ENCODE measurements around the gene TMEM14A.
"Not testable (repeated sequence)": the region's sequence is repeated elsewhere in the genome, so short reads cannot be mapped to it uniquely, and the experiment has no call there.

The TMEM14A gene

GRCh38 chr6:52657870-52658269 lies 13.0 kb upstream of the TMEM14A start:
- DNase-seq (ENCODE audit: low read depth, low spot score): no peak

DNA sequence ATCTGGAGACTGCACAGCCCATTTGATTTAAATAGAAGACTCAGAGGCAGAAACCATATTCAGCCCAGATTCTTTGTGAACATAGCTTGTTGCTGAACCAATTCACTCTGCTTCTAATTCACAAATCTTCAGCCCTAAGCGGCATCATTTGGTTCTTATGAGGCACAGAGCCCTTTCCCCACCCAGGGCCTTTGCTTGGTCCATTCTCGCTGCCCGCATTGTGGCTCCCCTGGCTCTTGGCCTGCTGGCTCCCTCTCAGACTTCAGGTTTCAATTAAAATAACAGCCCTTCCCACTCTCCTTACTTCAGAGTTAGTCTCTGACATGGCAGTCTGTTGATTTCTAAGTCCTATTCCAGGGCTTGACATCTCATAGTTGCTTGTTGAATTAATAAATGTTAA lies 9.4 kb upstream of the TMEM14A start:
- no peak for DNase-seq (ENCODE audit: low read depth, low spot score)

DNA sequence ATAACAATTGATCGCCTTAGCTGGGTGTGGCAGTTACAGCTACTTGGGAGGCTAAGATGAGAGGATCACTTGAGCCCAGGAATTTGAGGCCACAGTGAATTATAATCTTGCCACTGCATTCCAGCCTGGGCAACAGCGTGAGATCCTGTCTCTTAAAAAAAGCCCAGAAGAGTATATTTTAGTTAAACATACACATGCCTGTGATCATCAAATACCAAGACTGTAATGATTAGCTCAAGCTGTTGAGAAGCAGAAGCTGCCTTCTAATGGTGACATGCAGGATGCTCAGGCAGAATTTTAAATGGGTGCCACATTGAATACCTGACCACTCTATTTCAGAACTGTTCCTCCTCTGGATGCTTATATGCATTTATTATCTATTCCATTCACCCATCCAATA lies 8.9 kb upstream of the TMEM14A start:
- no peak for DNase-seq (ENCODE audit: low read depth, low spot score)

GRCh38 chr6:52663120-52663935 lies 7.6 kb upstream of the TMEM14A start:
- DNase-seq (ENCODE audit: low read depth, low spot score): peak; percentile 31

GRCh38 chr6:52663936-52664185 lies 7.1 kb upstream of the TMEM14A start:
- no peak for DNase-seq (ENCODE audit: low read depth, low spot score)

- peak; percentile 13 for DNase-seq (ENCODE audit: low read depth, low spot score)
Measured at GRCh38 chr6:52664186-52664990, 6.5 kb upstream of the TMEM14A start.

- no peak for DNase-seq (ENCODE audit: low read depth, low spot score)
Measured at GRCh38 chr6:52664991-52665686, 5.8 kb upstream of the TMEM14A start.

DNA sequence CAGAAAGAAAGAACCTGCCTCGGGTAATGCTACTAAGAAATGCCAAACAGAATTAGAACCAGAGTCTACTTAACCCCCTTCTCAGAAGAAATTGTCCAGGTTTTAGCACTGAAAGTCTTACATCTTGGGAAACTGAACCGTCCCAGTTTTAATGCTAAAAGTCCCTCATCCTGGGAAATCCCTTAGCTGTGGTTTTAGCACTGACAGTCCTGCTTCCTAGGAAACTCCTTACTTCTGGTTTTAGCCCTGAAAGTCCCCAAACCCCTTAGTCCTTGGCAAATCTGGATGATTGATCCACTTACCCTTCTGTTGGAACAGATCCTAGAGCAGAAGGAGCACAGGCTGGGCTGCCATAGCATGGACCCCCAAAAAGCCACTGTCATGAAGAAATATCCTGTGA lies 4.8 kb upstream of the TMEM14A start:
- no peak for DNase-seq (ENCODE audit: low read depth, low spot score)

GRCh38 chr6:52666523-52666922 lies 4.4 kb upstream of the TMEM14A start:
- DNase-seq (ENCODE audit: low read depth, low spot score): no peak

DNA sequence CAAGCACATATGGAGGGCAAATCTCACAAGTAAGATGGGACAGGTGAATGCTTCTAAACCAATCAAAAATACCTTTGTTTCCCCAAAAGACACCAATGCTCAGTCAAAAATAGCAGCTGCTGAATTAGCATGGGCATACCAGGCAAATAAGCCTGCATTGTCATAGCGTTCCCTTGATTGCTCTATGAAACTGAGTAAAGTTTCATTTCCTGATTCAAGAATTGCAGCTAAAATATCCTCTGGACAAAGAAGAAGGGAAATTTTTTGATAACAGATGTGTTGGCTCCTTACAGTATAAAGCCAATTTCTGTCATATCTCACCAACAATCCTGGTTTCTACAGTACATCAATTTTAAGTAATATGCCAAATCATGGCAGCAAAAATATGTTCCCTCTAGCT lies 3.3 kb upstream of the TMEM14A start:
- no peak for DNase-seq (ENCODE audit: low read depth, low spot score)

DNA sequence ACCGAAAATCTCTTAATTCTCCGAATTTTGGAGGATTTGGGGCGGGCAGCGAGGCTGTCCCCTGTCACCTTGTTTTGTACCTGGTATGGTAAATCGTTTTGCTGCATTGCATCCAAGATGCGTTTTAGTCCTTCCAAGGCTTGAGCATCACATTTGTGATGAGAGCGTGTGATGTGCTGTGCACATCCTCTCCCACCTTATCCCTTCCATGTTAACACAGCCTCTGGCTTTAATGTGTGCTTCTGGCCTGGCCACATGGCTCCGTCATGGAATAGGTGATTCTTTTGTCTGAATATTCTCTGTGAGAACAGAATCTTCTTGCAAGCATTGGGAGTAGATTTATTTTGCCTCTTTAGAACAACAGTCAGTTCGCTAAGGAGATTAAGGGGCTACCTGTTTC lies 763 bp downstream of the TMEM14A start:
- no peak for DNase-seq (ENCODE audit: low read depth, low spot score)

- DNase-seq (ENCODE audit: low read depth, low spot score): no peak
Measured at GRCh38 chr6:52672412-52673025, 1.6 kb downstream of the TMEM14A start.

DNA sequence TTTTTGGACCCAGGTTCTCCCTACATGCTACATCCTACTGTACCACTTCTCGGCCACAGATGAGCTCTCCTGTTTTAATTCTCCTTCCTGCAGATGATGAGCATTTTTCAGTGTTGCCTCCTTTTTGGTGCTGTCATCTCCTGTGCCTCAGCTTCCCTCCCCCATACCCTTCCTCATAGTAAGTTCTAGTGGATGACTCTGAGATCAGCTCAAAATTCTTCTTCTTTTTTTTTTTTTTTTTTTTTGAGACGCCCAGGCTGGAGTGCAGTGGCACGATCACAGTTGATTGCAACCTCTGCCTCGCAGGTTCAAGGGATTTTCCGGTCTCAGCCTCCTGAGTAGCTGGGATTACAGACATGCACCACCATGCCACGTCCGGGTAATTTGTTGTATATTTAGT lies 3.8 kb downstream of the TMEM14A start:
- no peak for DNase-seq (ENCODE audit: low read depth, low spot score)

DNA sequence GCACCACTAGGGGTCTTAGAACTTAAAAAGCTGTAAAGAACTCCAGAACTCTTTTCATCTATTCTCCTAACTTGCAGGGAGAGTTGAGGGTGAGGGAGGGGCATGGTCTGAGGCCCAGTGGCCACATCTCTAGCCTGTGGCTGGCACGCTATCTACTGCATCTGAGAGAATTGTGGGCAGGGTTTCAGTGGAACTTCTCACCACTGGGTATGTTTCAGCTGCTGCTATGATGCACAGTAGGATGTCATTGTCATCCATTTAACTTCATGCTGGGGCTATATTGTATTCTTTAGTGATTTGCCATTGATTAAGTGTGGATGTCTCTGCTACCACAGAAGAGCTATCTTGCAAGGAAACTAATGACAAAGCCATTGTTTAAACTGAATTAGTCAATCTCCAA lies 4.5 kb downstream of the TMEM14A start:
- no peak for DNase-seq (ENCODE audit: low read depth, low spot score)

DNA sequence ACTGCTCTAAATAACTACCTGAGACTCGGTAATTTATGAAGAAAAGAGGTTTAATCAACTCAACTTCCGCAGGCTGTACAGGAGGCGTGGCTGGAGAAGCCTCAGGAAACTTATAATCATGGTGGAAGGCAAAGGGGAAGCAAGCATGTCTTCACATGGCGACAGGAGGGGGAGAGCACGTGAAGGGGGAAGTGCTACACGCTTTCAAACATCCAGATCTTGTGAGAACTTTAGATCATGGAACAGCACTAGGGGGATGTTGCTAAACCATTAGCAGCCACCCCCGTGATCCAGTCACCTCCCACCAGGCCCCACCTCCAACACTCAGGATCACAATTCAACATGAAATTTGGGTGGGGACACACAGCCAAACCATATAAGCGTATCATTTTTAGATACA lies 5.7 kb downstream of the TMEM14A start:
- not testable (repeated sequence) for DNase-seq (ENCODE audit: low read depth, low spot score)

GRCh38 chr6:52681416-52681815 lies 10.5 kb downstream of the TMEM14A start:
- no peak for DNase-seq (ENCODE audit: low read depth, low spot score)

DNA sequence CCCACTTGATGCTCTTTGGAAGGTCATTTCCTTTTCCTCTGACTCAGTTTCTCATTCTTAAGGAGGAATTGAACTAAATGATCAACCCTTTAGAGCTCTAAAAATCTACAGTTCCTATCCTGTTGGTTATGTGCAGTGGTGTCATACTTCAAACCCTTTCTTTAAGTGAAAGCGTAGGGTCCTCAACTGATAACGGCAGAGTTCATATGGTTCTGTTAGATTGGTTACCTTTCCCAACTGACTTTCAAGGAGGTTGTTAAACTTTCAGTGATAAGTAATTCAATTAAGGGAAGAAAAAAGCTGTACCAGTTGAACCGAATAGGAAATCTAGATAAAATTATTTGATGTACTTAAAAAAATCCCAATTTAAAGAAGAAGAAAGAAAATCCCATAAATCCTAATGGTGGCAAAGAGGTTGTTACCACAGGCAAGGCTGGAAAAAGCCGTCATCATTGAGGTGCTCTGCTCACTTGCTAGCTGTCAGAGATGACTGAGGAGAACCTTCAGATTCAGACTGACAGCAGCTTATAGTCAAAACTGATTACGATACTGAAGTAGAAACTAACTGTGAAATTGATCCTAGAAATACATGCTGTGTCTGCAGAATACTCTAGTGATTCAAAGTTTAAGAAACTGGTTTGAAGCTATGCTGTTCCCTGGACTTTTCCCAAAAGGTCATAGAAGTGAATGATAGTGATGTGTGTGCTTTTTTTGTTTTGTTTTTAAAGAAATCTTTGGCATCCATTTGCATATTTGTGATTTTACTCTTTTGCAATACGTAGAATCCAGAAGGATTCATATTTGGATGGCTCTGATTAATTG lies 16.2 kb downstream of the TMEM14A start:
- no peak for DNase-seq (ENCODE audit: low read depth, low spot score)

GRCh38 chr6:52689857-52690256 lies 18.9 kb downstream of the TMEM14A start:
- DNase-seq (ENCODE audit: low read depth, low spot score): no peak

DNA sequence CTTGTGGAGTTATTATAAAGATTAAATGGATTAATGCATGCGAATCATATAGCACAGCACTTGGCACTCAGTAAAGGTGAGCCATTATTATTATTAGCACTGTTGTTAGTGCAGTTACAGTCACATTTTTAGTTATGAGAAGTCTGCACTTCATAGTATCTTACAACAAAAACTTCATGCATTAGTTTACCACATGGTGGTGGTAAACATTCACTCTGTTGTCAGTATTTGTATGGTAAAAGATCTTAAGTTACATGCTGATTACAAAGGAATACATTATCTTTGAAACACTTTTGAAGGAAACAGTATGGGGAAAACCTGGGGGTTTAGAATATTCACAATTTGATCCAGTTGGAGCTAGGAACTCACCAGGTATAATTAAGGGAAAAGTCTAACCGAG lies 20.8 kb downstream of the TMEM14A start:
- DNase-seq (ENCODE audit: low read depth, low spot score): no peak

DNA sequence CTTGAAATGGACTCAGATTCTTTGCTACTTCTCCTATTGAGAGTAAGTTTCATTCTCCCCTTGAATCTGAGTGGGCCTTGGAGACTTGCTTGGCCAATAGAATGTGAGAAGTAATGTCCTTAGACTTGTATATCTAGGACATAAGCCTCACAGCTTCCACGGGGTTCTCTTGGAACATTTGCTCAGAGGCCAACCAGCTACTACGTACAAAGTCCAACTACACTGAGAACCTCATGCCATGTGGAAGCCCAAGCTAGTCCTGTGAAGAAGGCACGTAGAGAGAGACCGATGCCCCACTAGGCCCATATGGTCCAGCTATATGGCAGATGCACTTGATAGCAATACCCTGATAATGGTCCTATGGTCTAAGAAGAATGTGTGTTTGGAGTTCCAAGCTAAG lies 22.9 kb downstream of the TMEM14A start:
- no peak for DNase-seq (ENCODE audit: low read depth, low spot score)

GRCh38 chr6:52694404-52694803 lies 23.5 kb downstream of the TMEM14A start:
- DNase-seq (ENCODE audit: low read depth, low spot score): no peak

Data from activated CD4-positive, CD25-positive, alpha-beta regulatory T cell treated with anti-CD3 and anti-CD28 coated beads, Interleukin-2, amount 50 U/mL, for 16 hours (primary cell).